ENCODE data around the gene NFIB.

The NFIB gene

GRCh38 chr9:14170392-14170931 lies 143.5 kb downstream of the NFIB start:
- TF ChIP-seq CTCF (IDR thresholded peaks at IDR 0.05; ENCODE audit: borderline replicate concordance, control extremely low read depth, extremely low read depth, insufficient read depth, missing control alignments) = no peak
- in situ Hi-C loops (cut with MboI; ENCODE audit: low sequenced_read_pairs, unreplicated experiment) = no loop called here
- no peak for DNase-seq (ENCODE audit: low spot score)

- no peak for DNase-seq (ENCODE audit: low spot score)
- in situ Hi-C loops (cut with MboI; ENCODE audit: low sequenced_read_pairs, unreplicated experiment) = no loop called here
- TF ChIP-seq CTCF (IDR thresholded peaks at IDR 0.05; ENCODE audit: borderline replicate concordance, control extremely low read depth, extremely low read depth, insufficient read depth, missing control alignments) = no peak
Measured at GRCh38 chr9:14168381-14168780, 145.6 kb downstream of the NFIB start.

DNA sequence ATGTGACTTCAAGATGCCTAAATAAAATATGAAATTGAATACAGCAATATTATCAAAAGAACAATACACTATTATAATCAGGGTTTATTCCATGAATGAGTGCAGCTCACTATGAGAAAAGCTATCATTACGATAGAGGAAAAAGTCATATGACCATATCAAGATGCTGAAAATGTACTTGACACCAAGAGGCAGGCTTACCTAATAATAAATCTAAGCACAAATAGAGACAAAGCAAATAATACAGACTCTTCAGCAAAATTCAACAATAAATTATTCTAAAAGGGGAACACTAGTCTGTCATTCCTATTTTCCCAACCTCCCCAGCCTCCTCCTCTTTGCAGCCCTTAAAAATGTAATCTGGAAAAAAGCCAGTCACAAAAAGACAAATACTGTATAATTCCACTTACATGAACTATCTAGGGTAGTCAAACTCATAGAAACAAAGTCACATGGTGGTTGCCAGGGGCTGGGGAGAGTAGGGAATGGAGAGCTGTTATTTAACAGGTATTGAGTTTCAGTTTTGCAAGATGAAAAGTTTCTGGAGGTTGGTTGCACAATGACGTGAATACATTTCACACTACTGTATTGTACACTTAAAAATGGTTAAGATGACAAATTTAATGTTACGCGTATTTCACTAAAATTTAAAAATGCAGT lies 148.4 kb downstream of the NFIB start:
- in situ Hi-C loops (cut with MboI; ENCODE audit: low sequenced_read_pairs, unreplicated experiment) = no loop called here
- DNase-seq (ENCODE audit: low spot score) = no peak
- TF ChIP-seq CTCF (IDR thresholded peaks at IDR 0.05; ENCODE audit: borderline replicate concordance, control extremely low read depth, extremely low read depth, insufficient read depth, missing control alignments) = no peak

GRCh38 chr9:14164908-14165307 lies 149.0 kb downstream of the NFIB start:
- in situ Hi-C loops (cut with MboI; ENCODE audit: low sequenced_read_pairs, unreplicated experiment) = no loop called here
- TF ChIP-seq CTCF (IDR thresholded peaks at IDR 0.05; ENCODE audit: borderline replicate concordance, control extremely low read depth, extremely low read depth, insufficient read depth, missing control alignments) = no peak
- no peak for DNase-seq (ENCODE audit: low spot score)

GRCh38 chr9:14159440-14160216 lies 154.3 kb downstream of the NFIB start:
- no peak for DNase-seq (ENCODE audit: low spot score)
- in situ Hi-C loops (cut with MboI; ENCODE audit: low sequenced_read_pairs, unreplicated experiment) = no loop called here
- TF ChIP-seq CTCF (IDR thresholded peaks at IDR 0.05; ENCODE audit: borderline replicate concordance, control extremely low read depth, extremely low read depth, insufficient read depth, missing control alignments) = no peak

- DNase-seq (ENCODE audit: low spot score) = no peak
- in situ Hi-C loops (cut with MboI; ENCODE audit: low sequenced_read_pairs, unreplicated experiment) = no loop called here
- no peak for TF ChIP-seq CTCF (IDR thresholded peaks at IDR 0.05; ENCODE audit: borderline replicate concordance, control extremely low read depth, extremely low read depth, insufficient read depth, missing control alignments)
Measured at GRCh38 chr9:14158916-14159315, 155.0 kb downstream of the NFIB start.
